Ishikawa (cell line): ENCODE results near the gene FOXQ1.
A peak's percentile ranks its signal among the peaks of the same experiment; 100 is the strongest.

Source experiments
- CEBPB ChIP-seq: IDR thresholded peaks from 2 replicates; pipeline ENCODE4 v1.6.1; 2012
- CREB1 ChIP-seq: IDR thresholded peaks from 2 replicates; pipeline ENCODE4 v1.6.1; 2012; ENCODE audit warnings: low read depth
- EGR1 ChIP-seq: IDR thresholded peaks from 2 replicates; pipeline ENCODE4 v1.6.1; 2012
- EP300 ChIP-seq: IDR thresholded peaks from 2 replicates; pipeline ENCODE4 v1.6.1; 2012; ENCODE audit warnings: borderline replicate concordance
- FOXM1 ChIP-seq: IDR thresholded peaks from 2 replicates; pipeline ENCODE4 v1.6.1; 2012; ENCODE audit warnings: low read depth, borderline replicate concordance
- MAX ChIP-seq: IDR thresholded peaks from 2 replicates; pipeline ENCODE4 v1.6.1; 2012
- NFIC ChIP-seq: IDR thresholded peaks from 2 replicates; pipeline ENCODE4 v1.6.1; 2012
- RAD21 ChIP-seq: IDR thresholded peaks from 2 replicates; pipeline ENCODE4 v1.6.1; 2012; ENCODE audit warnings: low read depth
- REST ChIP-seq: IDR thresholded peaks from 2 replicates; pipeline ENCODE4 v1.6.1; 2012; ENCODE audit warnings: low read depth, mild to moderate bottlenecking
- TAF1 ChIP-seq: IDR thresholded peaks from 2 replicates; pipeline ENCODE4 v1.6.1; 2012; ENCODE audit warnings: low read depth, mild to moderate bottlenecking
- TCF12 ChIP-seq: IDR thresholded peaks from 2 replicates; pipeline ENCODE4 v1.6.1; 2012; ENCODE audit warnings: low read depth
- TEAD4 ChIP-seq: IDR thresholded peaks from 2 replicates; pipeline ENCODE4 v1.6.1; 2012
- YY1 ChIP-seq: IDR thresholded peaks from 2 replicates; pipeline ENCODE4 v1.6.1; 2012; ENCODE audit warnings: low read depth
- ZBTB7A ChIP-seq: IDR thresholded peaks from 2 replicates; pipeline ENCODE4 v1.6.1; 2012; ENCODE audit warnings: low read depth
- TF ChIP-seq, protein P1 (sequence below): IDR thresholded peaks from 2 replicates; pipeline ENCODE4 v1.6.1; 2012

Gene FOXQ1, protein sequence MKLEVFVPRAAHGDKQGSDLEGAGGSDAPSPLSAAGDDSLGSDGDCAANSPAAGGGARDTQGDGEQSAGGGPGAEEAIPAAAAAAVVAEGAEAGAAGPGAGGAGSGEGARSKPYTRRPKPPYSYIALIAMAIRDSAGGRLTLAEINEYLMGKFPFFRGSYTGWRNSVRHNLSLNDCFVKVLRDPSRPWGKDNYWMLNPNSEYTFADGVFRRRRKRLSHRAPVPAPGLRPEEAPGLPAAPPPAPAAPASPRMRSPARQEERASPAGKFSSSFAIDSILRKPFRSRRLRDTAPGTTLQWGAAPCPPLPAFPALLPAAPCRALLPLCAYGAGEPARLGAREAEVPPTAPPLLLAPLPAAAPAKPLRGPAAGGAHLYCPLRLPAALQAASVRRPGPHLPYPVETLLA

GRCh38 chr6:1311400-1312202 lies at the start of gene FOXQ1:
Gene FOXQ1 (plus strand): TSS chr6:1312098. CDS start chr6:1312705, 607 bp downstream.
- TF ChIP-seq MAX (peak; percentile 39), EP300 (no peak)

DNA sequence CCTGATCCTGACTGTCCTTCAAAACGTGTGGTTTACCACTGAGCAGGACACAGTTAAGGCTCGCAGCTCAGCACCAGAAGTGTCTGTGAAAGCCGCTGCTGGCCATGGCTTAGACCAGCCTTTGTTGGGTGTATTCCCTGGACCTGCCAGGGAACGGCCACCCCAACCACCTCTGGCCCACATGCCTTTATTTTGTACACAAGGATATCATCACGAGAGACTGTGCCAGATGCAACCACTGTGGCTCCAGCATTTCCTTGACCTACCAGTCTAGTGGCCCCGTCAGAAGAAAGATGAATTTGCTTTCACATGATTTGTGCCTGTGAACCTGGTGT lies 49.2 kb upstream of the FOXQ1 start:
- TF ChIP-seq NFIC = no peak

- TF ChIP-seq TCF12 (no peak), EGR1 (no peak), TAF1 (no peak), NFIC (no peak), FOXM1 (no peak), TEAD4 (no peak), RAD21 (peak; percentile 53), YY1 (no peak)
Measured at GRCh38 chr6:1263039-1263849, 48.7 kb upstream of the FOXQ1 start.

DNA sequence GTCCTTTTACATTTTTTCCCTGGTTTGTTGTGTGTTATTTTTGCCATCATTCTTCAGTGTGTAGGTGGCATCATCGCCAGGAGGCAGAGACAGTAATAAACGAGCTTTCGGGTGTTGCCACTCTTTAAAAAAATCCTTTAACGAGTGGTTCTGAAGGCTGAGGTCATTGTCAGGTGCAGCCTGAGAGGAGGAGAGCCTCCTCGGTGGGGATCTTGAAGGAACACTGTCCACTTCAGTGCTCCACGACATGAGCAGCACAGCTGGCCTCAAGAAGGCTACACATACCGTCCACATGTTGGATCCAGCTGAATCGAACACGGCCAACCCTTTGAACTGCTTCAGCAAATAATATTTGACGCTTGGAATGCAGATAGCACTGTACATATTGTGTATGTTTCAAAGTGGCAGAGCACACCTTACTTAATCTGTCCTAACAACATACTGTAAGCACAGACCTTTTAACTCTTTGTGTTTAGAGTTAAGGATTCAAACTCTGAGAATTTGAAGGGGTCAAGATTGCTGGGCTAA lies 48.0 kb upstream of the FOXQ1 start:
- TF ChIP-seq RAD21 (no peak), TAF1 (no peak), EGR1 (no peak), FOXM1 (no peak)

DNA sequence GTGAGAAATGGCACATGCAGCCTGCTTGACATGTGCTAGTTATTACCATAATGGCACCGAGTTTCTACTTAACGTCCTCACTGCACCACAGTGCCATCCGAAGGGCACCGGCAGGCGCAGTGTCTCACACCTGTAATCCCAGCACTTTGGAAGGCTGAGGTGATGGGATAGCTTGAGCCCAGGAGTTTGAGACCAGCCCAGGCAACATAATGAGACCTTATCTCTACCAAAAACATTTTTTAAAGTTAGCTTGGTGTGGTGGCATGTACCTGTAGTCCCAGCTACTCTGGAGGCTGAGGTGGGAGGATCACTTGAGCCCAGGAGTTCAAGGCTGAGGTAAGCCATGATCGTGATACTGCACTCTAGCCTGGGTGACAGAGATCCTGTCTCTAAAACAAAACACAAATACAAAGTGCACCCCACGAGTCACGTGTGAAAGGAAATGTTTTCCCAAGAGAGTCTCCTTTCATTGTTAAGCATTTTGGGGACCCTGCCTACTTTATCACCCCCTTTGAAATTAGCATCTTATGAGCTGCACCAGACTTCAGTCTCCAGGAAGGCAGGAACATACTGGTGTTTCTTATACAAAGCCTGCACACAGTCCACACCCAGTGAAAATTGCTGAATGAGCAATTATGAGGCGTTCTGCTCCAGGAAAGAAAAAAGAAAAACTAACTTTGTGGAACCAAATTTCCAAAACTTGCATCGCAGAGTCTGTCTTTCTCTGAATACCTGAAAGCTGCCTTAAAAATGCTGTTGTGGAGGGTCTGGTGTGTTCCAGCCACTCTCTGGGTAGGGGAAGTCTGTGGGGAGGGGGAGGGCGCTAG lies 47.1 kb upstream of the FOXQ1 start:
- TF ChIP-seq CREB1 (no peak), RAD21 (no peak), EP300 (no peak)

DNA sequence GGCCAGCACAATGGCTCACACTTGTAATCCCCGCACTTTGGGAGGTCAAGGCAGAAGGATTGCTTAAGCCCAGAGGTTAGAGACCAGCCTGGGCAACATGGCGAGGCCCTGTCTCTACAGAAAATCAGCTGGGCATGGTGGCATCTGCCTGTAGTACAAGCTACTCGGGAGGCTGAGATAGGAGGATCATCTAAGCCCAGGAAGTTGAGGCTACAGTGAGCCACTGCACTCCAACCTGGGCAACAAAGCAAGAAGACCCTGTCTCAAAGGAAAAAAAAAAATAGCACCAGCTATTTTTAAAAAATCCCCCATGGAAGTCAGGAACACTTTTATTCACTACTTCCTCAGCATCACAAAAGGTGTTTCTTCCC lies 45.2 kb upstream of the FOXQ1 start:
- TF ChIP-seq MAX = no peak
- no peak for TF ChIP-seq RAD21
- no peak for TF ChIP-seq FOXM1
- TF ChIP-seq, protein P1, sequence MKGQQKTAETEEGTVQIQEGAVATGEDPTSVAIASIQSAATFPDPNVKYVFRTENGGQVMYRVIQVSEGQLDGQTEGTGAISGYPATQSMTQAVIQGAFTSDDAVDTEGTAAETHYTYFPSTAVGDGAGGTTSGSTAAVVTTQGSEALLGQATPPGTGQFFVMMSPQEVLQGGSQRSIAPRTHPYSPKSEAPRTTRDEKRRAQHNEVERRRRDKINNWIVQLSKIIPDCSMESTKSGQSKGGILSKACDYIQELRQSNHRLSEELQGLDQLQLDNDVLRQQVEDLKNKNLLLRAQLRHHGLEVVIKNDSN = no peak
- no peak for TF ChIP-seq TCF12
- no peak for TF ChIP-seq CEBPB
- TF ChIP-seq EGR1 = no peak
- no peak for TF ChIP-seq EP300
- TF ChIP-seq TEAD4 = no peak
- TF ChIP-seq CREB1 = no peak
- TF ChIP-seq ZBTB7A = no peak
- TF ChIP-seq NFIC = no peak
- TF ChIP-seq REST = no peak
- no peak for TF ChIP-seq TAF1
- no peak for TF ChIP-seq YY1

DNA sequence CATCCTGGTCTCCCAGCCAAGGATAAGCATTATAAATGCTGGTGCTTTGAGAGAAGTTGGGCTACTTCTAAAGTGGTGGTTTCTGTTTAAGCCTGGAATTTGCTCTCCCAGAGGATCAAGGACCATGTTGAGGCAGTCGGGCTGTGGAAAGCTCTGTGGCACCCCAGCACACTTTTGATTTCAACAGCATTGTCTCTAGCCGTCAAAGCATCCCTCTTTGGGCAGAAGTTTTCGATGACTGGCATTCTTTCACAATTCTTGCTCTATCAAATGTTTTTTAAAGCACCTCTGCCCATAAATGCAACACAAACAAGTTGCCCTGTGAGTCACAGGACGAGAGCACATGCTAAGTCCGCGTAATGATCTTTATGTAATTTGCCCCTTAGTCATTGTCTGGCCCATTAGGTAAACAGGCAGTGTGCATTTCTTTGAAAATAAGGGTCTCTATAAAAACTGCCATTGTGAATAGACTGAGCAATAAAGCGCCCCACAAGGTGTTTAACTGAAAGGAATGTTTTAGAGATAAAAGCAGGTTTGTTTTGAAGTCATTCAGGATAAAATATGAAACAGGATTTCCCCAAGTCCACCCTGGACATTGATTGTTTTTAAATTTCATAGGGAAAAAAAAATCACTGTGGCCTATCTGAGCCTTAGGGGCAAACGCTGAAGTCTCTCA lies 44.7 kb upstream of the FOXQ1 start:
- TF ChIP-seq TAF1 = no peak
- TF ChIP-seq MAX = no peak
